Ramos (cell line): ENCODE results near the gene RPS27L.
"Not testable (repeated sequence)": the region's sequence is repeated elsewhere in the genome, so short reads cannot be mapped to it uniquely, and the experiment has no call there.

Source experiments
- in situ Hi-C: fragments of 300-500 bp; cut with MboI; formaldehyde crosslinking; loops from one replicate; pipeline ENCODE4 v1.14.3; 2022; ENCODE audit warnings: low sequenced_read_pairs; ENCODE audit not compliant: unreplicated experiment

RPS27L gene

DNA sequence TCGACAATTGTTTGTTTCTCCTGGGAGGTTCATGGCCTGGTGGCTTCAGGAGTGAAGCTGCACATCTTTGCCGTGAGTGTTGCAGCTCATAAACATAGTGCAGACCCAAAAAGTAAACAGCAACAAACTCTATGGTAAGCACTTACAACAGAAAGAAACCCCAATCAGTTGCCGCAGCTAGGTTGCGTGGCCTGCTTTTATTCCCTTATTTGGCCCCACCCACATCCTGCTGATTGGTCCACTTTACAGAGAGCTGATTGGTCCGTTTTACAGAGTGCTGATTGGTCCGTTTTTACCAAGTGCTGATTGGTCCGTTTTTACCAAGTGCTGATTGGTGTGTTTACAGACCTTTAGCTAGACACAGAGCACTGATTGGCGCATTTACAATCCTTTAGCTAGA, 51.9 kb downstream of the RPS27L start:
- in situ Hi-C loops: not testable (repeated sequence)

DNA sequence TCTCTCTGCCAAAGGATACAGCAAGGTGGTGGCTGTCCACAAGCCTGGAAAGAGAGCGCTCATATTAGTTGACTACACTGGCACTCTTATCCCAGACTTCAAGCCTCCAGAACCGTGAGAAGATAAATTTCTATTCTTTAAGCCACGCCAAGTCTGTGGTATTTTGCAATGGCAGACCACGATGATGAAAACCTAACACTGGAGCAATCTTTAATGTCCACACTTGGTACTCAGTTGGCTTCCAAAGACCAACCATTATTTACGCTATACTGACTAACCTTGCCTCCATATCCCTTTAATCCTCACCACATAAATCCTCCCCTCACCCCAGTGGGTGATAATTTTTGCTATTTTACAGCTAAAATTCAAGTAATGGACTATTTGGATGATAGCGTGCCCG, 52.5 kb downstream of the RPS27L start:
- in situ Hi-C loops: no loop called here

DNA sequence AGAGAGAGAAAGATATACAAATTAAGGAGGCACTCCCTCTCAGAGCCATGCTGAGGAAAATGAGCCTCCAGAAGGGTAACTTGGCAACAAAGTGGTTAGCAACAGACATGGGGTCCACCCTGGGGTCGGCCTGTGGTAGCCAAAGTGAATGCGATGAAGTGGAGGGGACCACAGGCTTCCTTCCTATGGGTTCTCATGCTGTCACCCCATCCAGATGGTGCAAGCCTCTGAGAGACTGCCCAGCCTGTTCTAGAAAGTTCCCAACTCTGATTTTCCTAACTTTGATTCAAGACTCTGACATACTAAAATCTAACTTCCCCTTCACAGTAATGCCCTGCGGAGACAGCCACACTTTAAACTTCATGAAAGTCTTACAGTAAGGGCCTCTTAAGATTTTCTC, 53.9 kb downstream of the RPS27L start:
- in situ Hi-C loops: no loop called here

DNA sequence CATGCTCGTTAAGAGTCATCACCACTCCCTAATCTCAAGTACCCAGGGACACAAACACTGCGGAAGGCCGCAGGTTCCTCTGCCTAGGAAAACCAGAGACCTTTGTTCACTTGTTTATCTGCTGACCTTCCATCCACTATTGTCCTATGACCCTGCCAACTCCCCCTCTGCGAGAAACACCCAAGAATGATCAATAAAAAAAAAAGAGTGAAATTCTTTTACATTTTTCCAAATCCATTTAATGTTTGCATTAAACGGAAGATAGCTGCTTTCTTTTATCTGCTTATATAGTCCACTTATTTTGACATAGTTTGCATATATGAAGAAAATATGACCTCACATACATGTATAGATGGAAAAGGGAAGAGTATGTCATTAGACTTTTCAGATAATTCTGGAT, 57.7 kb downstream of the RPS27L start:
- in situ Hi-C loops: not testable (repeated sequence)

DNA sequence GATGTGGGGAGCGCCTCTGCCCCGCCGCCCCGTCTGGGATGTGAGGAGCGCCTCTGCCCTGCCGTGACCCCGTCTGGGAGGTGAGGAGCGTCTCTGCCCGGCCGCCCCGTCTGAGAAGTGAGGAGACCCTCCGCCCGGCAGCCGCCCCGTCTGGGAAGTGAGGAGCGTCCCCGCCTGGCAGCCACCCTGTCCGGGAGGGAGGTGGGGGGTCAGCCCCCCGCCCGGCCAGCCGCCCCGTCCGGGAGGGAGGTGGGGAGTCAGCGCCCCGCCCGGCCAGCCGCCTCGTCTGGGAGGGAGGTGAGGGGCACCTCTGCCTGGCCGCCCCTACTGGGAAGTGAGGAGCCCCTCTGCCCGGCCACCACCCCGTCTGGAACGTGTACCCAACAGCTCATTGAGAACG, 58.4 kb downstream of the RPS27L start:
- in situ Hi-C loops: not testable (repeated sequence)
